NCI-H2107 treated with DMSO at 0.1 percent for 48 hours (cell line): ENCODE results near the gene RCN2.

Experiments used
- DNase-seq: peaks from one replicate; lab custom pipeline; 2025; ENCODE audit not compliant: unreplicated experiment; lab: John Stamatoyannopoulos, UW

RCN2 gene

DNA sequence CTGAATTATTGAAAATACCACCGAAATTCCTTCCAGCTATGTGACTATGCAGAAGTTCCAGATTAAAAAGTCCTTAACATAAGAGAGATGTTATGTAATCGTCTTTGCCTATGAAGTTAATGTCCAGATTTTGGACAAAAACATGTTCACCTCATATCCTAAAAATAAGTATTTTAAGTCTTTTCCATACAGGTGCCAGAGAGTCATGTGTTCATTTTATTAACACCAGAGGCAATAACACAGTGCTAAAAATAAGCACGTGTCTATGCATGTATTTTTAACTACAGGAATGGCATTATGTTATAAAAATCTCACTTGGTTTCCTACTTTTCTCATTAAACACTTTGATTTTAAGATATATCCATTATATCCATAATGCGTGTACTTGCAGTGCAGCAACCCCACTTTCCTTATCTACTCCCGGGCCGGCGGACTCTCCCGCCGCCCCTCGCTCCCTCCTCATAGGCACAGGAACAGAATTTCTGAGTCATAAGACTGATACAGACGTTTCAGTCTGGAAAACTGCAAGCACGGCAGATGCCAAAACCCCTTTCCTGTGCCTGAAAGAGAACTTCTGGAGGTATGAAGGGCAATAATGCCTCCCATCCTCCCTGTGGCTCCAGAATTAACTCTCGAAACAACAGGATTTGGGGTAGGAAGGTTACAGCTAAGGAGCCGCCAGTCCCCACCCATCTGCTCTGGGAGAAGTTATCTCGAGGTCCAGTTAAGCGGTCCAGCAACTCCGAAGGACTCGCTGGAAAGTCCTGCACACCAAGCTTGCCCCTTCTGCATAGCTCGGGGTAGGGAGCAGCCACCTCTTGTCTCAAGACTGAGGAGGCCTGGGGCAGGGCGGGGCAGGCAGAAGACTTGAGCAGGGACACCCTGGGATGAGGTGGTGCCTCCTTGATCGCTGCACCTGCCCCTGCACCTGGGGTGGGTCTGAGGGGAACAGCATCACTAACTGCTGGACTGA lies 41.1 kb downstream of the RCN2 start:
- DNase-seq: no peak

DNA sequence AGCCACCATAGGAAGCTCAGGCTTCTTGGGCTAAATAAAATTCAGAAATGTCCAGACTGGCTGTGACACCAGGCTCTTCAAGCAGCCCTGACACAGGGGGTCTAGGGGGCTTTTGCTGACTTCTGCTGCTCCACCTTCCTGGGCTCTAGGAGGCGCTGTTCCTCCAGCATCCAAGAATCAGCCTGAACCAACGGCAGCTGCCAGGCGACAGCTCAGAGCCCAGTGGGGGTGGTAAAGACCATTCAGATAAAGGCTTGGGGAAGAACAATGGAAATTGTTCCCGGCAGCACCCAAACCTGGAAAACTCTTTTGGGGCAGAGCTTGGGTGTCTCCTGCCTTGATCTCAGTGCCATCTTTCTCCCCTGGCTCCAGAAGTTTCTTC lies 41.8 kb downstream of the RCN2 start:
- DNase-seq: no peak

DNA sequence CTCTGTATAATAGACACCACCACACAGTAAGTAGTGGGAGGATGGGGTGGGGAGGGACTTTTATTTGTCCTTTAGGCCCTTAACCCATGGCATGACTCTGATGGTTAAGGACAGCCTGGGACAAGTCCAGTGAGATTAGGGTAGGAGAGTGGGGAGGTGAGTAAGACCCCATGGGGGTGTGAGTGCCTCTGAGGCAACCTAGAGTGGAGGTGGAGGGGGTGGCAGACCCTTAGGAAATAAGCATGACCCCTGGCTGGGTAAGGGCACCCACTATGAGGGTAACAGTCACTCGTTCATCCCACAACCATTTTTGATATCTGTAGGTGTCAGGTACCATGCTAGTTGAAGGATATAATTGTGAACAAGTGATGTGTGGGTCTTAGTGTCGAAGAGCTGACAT lies 42.4 kb downstream of the RCN2 start:
- DNase-seq: no peak

DNA sequence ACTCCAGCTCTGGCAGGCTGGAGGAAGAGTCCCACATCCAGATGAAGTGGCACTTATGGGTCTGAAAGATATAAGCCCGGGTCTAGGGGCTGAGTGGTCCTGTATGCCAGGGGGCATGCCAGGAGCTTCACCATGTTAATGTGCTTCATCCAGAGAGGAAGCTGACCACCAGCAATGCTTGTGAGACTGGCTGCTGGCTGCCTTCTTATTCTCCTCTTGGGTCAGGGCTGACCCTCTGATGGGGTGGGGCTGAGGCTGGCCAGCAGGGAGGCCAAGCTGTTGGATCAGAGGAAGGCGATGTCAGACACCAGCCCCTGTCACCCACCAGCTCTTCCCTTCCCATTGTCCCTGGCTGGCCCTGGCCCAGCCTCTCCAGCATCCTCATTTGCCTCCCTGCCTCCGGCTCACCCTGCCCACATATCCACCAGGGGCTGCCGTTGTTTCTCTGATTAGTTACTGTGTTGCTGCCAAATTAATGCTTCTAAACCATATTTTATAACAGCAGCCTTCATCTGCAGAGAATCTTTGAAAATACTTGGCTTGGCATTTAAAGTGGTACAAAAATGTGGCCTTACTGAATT lies 43.0 kb downstream of the RCN2 start:
- DNase-seq: no peak

DNA sequence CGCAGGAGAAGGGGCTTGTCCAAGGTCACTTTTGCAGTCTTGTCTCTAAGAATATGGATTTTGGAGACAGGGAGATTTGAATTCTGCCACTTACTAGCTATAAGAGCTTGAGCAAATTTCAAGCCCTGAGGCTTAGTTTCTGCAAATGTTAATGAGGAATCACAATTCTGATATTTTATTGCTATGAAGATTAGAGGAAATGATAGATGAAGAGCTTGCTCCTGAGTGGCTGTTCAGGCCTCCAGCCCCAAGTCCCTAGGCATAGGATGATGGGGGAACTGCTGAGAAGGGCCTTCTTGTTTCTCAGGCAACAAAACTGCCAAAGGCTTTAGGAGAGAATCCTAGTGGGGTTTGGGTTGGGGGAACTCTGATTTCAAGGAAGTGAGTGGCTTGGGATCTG lies 44.6 kb downstream of the RCN2 start:
- no peak for DNase-seq

DNA sequence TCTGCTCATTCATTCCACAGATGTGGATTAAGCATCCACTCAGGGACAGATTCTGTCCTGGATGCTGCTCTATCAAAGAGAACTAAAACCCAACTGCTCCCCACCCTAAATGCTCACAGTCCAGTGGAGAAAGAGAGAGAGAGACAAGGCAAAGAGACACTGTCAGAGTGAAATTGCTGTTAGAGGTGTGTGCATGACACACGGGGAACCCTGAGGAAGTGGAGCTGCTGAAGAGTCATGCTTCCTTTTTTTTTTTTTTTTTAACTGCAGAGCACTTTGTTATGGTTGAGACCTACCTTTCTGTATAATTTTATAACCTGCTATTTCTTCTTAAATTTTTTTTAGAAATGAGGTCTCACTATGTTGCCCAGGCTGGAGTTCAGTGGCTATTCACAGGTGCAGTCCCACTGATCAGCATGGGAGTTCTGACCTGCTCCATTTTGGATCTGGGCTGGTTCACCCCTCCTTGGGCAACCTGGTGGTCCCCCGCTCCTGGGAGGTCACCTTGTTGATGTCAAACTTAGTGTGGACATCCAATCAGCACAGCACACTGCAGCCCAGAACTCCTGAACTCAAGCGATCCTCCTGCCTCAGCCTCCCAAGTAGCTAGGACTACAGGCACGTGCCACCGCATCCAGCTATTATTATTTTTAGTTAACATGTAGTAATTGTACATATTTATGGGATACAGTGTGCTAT lies 45.2 kb downstream of the RCN2 start:
- DNase-seq: no peak

DNA sequence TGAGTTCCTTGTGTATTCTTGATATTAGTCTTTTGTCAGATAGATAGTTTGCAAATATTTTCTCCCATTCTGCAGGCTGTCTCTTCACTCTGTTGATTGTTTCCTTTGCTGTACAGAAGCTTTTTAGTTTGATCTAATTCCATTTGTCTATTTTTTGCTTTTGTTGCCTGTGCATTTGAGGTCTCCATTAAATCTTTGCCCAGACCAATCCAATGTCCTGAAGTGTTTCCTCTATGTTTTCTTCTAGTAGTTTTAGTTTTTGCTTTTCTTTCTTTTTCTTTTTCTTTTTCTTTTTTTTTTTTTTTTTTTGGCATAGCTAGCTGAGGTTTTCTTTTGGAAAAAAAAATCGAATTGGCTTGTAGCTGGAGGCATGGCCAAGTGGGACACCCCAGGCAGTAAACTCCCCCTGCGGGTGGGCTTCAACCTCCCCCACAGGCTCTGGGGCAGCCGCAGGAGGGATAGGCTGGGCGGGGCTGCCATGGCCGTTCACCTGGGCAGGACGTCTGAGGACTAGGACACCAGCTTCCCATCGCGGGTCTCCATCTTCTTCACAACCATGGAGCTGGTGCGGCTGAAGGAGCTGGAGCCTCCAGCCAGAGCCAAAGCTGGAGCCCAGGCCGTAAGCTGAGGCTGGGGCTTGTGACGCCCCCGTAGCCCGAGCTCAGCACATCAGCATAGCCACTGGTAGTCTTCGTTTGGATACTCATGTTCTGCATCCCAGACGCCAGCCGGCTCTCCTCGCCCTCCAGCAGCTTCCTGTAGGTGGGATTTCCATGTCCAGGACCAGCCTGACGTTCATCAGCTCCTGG lies 47.2 kb downstream of the RCN2 start:
- DNase-seq: no peak

DNA sequence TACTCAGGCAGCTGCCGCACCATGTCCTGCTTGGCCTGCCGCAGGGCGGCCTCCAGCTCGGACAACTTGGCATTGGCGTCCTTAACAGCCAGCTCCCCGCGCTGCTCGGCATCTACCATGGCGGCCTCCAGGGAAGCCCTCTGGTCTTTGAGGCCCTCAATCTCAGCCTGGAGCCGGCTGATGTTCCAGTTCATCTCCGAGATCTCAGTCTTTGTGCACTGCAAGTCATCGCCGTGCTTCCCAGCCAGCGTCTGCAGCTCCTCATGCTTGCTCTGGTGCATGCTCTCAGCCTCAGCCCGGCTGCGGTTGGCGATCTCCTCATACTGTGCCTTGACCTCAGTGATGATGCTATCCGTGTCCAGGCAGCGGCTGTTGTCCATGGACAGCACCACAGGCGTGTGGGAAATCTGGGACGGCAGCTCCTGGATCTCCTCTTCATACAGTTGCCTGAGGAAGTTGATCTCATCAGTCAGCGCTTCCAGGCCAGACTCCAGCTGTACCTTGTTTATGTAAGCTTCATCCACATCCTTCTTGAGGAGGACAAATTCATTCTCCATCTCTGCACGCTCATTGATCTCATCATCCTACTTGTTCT lies 47.9 kb downstream of the RCN2 start:
- DNase-seq: no peak

DNA sequence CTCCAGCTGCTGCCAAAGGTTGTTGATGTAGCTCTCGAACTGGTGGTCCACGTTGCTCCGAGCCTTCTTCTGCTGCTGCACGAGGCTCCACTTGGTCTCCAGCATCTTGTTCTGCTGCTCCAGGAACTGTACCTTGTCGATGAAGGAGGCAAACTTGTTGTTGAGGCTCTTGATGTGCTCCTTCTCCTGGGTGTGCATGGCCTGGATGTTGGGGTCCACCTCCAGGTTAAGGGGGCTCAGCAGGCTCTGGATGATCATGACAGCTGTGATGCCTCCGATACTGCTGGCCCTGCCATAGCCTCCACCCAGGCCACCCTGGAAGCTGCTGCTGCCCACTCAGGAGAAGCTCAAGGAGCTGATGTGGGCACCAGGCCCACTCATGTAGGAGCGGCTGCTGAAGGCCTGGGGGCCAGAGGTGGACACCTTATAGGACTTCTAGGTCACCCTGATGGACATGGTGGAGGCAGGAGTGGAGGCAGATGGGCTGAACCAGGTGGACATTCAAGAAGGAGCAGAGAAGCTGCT lies 48.5 kb downstream of the RCN2 start:
- DNase-seq: no peak

DNA sequence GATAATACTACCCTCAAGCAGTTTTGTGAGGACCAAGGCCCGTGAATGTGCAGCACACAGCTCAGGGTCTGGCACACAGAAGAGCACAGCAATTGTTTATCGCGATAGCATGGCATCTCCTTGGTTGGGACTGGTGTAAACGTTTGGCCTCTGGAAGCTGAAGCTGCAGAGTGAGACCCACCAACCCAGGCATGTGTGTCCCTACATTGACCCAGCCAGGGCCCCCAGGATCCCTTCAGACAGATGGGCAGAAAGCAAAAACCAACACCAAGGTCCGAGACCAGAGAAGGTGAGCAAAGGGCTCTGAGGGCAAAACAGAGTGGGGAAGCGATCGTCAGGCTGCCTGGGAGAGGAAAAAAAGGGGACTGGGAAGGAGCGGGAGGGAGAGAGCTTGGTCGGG lies 50.8 kb downstream of the RCN2 start:
- no peak for DNase-seq

DNA sequence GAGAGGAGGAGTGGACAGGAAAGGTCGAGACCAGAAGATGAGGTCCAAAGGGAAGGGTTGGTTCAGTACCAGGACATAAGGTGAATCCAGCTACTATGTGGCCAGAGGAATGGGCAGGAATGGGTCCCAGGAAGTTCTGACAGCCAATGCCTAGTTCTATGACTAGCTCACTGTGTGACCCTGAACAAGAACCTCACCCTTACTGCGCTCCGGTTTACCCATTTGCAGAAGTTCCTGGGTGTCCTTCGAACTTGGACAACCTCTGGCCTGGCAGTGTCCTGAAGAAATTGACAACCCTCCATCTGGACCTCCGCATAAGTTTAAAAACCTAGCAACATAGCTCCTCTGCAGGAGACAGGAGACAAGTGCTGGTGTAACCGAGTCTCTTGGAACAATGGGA lies 51.2 kb downstream of the RCN2 start:
- DNase-seq: no peak

DNA sequence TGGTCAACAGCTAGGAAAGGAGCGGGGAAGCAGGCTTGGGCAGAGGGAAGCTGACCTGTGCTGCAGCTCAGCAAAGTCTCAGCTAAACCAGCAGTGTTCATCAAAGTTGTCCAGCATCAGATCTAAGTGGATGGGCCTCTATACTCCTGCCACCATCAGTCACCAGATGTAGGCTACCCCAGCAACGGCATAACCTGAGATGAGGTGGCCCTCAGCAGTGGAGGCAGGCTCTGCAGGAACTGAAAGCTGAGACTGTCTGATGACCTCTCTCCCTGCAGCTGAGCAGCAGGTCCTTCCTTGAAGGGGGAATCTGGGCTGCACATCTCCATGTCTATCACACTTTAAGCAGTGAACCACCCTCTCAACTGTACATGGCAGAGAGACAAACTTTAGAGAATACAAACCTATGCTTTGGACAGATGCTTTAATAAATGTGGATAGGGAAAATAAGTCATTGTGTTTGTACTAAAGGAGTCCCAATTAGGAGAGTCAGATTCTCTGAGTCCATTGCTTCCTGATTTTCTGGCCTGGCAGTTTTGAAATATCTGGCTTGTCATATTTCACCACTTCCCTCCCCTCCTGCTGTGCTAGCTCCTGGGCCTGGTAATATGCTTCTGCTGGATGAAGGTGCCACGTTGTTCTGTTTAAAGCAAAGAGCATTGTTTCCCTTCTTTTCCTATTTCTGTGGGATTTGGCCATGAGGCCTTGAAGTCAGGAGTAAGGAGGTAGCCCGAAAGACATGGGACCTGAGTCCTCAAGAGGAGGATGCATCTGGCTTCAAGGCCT lies 52.2 kb downstream of the RCN2 start:
- DNase-seq: no peak

DNA sequence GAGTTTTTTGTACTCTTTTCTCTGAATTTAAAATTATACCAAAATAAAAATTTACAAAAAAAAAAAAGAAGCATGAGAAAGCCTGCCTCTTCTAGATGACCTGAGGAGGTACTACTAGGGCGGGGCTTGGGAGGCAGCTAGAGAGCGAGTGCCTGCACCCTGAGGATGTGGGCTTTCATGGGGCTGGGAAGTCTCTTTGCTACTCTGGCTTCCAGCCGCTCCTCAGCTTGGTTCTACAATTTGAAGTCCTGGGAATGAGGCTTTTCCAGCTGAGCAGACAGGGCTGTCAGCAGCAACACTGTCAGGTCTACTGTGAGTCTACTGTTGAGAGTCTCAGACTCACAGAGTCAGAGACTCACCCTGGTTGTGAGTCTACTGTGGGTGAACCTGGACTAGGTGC lies 55.2 kb downstream of the RCN2 start:
- DNase-seq: no peak

DNA sequence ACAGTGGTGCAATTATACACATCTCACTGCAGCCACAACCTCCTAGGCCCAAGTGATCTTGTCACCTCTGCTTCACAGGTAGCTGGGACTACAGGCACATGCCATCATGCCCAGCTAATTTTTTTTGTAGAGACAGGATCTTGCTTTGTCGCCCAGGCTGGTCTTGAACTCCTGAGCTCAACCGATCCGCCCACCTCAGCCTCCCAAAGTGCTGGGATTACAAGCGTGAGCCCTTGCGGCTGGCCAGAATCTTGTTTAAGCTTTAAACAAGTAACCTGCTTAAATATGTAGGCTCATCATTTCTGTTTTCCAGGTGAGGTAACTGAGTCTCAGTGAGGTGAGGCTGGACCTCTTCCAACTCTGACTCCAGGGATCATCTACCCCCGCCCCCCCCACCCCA lies 55.7 kb downstream of the RCN2 start:
- no peak for DNase-seq

DNA sequence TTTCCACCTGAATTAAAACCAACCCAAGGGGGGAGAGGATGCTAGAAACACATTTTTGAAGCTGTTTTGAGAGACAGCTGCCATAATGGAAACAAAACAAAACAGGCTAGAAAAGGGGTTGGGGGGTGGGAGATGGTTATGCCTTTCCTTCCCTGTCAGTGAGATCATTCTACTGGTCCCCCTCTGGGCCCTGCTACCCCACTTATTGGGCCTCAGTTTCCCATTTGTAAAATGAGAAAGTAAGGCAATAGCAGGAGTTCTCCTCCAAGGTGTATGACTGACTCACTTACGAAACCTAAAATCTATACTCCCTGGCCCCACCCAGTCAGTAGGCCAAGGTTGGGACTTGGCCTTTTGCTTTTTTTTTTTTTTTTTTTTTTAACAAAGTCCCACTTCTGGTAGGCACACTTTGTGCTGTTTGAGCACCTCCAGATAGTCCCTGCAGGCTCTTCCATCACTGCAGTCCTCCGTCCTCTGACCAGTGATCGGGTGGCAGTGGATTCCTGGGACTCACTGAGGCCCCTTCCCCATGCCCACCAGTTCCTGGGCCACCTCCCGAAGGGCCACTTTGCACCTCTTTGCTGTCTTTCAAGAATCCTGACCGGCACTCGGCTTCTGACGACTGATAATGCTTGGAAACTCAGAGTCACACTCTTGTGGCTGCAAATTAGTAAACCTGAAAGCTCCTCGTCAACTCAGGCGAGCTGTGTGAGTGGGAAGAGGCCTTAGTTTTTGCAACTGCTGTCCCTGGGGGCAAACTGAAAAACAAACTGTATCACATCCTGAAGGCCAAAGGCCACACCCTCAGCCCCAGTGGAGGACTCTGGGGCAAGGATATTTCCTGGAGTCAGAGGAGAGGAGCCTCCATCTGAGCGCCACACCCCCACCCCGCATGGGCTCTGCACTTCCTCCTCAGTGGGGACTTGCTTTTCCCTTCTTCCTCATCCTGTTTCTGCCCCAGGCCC lies 56.6 kb downstream of the RCN2 start:
- no peak for DNase-seq

DNA sequence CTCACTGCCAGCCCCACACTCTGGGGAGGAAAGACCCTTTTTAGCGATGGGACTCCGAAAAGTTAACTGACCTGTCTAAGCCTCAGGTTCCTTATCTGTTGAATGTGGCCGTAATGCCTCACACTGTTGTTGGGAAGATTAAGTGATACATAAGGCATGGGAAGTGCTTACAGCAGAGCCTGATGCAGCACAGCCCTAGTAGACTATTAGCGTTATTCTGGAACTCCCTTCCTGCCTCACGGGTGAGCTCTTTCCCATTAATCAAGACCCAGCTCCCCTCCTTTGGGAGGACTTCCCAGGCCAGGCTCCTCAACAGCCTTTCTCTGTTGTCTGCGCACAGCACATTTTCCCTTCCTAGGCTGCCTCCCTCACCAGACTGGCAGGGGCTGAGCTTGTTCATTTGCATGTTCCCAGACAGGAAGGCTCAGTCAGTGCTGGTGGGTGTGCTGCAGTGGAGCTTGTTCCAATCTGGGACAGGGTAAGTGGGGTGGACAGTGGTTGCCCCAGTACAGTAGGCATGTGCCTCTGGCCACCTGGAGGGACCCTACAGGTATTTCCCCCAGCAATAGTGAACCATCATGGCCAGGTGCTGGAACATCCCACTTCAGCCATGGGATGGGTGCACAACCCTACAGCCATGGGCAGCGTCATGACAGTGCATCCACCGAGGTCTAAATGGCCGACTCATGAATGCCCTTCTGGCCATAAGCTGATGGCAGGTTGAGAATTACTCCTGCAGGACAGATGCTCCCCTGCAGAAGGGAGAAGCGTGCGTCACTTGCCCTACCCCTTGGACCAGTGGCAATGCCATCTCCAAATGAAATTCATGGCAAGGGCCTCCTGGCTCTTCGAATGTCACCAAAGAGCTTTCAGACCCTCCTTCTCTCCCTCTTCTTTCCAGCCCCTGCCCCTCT lies 57.6 kb downstream of the RCN2 start:
- DNase-seq: no peak

DNA sequence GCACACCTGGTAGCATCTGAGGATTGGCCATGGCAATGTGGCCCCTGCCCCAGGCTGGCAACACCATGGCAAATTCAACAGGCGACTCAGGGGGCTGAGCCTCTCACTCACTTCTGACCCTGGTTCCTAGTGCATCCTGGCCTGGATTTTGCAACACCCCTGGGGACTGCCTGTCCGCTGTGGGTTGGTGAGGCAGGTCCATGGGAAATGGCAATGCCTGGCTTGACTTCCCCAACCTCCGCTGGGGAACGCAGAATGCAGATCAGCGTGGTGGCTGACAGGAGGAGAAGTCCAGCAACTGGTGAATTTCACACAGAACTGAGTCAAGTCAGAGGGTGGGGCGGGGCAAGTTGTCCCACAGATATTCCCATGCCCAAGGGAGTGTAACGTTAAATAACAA lies 59.5 kb downstream of the RCN2 start:
- DNase-seq: no peak
